HFFc6 (cell line): ENCODE results near the gene KIAA1191. TPM values are rescaled to one million over a fixed set of nuclear protein-coding genes. Genes with fewer than 3 reads are reported as not detected.

ENCODE experiments used
- DNase-seq: peaks from one replicate; pipeline ENCODE4 v3.0.0-alpha.2; 2018
- H3K27ac Mint-ChIP-seq: 2 replicates; pipeline ENCODE4 v1.8.0; 2020; ENCODE audit warnings: mild to moderate bottlenecking, mixed read lengths
- H3K27me3 Mint-ChIP-seq: 2 replicates; pipeline ENCODE4 v1.8.0; 2021; ENCODE audit warnings: mild to moderate bottlenecking, moderate library complexity, mixed read lengths; ENCODE audit not compliant: insufficient read depth
- H3K36me3 Mint-ChIP-seq: 2 replicates; pipeline ENCODE4 v1.8.0; 2021; ENCODE audit warnings: low read depth, mixed read lengths
- H3K4me1 Mint-ChIP-seq: 2 replicates; pipeline ENCODE4 v1.8.0; 2020; ENCODE audit warnings: low read depth, mixed read lengths
- H3K4me3 Mint-ChIP-seq: 2 replicates; pipeline ENCODE4 v1.8.0; 2020; ENCODE audit warnings: mild to moderate bottlenecking, moderate library complexity, mixed read lengths
- H3K9me3 Mint-ChIP-seq: 2 replicates; pipeline ENCODE4 v1.8.0; 2020; ENCODE audit warnings: mild to moderate bottlenecking, mixed read lengths
- total RNA-seq, 6 experiments: library from RNA; stranded (reverse); fragmentation: NEBNext Ultra II Directional; extraction: Animal tissue kit (Norgen Biotek cat#: 25700); gene quantifications; 2 replicates in 1 of 6; 3 replicates in 5 of 6; pipeline ENCODE4 v1.2.3, GENCODE V29; 2021
- TF ChIP-seq, protein P1 (sequence below): fragments of 200-600 bp; sonication (generic); IDR thresholded peaks from 2 replicates; pipeline ENCODE4 v1.5.0; 2021; ENCODE audit warnings: antibody characterized with exemption, mild to moderate bottlenecking

Gene KIAA1191
- total RNA-seq, 6 experiments from 2014 or later = 82.4 to 111 (median 95.6) TPM

DNA sequence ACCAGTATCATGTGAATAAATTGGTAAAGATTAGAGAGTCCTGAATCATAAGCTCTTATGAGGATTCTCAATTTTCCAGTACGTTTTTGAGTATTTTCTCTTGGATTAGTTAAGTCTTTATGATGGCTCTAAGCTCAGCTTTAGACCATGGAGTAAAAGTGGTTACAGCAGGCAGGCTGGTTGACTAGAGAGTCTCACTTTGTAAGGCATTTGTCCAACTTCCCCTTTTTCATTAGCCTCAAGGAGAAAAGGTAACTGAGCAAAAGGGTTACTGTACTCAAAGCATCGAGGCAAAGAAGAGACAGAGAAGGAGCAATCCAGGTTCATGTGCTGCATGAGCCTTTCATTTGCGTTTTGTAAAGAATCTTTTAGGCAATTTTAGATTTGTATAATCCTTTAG lies 18.3 kb upstream of the KIAA1191 start:
- TF ChIP-seq, protein P1, sequence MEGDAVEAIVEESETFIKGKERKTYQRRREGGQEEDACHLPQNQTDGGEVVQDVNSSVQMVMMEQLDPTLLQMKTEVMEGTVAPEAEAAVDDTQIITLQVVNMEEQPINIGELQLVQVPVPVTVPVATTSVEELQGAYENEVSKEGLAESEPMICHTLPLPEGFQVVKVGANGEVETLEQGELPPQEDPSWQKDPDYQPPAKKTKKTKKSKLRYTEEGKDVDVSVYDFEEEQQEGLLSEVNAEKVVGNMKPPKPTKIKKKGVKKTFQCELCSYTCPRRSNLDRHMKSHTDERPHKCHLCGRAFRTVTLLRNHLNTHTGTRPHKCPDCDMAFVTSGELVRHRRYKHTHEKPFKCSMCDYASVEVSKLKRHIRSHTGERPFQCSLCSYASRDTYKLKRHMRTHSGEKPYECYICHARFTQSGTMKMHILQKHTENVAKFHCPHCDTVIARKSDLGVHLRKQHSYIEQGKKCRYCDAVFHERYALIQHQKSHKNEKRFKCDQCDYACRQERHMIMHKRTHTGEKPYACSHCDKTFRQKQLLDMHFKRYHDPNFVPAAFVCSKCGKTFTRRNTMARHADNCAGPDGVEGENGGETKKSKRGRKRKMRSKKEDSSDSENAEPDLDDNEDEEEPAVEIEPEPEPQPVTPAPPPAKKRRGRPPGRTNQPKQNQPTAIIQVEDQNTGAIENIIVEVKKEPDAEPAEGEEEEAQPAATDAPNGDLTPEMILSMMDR = no peak
- no peaks in the 10 kb centered on the region; the same call in 1 of the 2 replicates for H3K27me3 Mint-ChIP-seq
- H3K36me3 Mint-ChIP-seq = peaks cover 18% of the 10 kb centered on the region
- no peaks in the 10 kb centered on the region for H3K9me3 Mint-ChIP-seq
- no peak overlapping the region for H3K27ac Mint-ChIP-seq
- no peak for DNase-seq
- H3K4me1 Mint-ChIP-seq = no peaks in the 10 kb centered on the region
- H3K4me3 Mint-ChIP-seq = no peak overlapping the region

DNA sequence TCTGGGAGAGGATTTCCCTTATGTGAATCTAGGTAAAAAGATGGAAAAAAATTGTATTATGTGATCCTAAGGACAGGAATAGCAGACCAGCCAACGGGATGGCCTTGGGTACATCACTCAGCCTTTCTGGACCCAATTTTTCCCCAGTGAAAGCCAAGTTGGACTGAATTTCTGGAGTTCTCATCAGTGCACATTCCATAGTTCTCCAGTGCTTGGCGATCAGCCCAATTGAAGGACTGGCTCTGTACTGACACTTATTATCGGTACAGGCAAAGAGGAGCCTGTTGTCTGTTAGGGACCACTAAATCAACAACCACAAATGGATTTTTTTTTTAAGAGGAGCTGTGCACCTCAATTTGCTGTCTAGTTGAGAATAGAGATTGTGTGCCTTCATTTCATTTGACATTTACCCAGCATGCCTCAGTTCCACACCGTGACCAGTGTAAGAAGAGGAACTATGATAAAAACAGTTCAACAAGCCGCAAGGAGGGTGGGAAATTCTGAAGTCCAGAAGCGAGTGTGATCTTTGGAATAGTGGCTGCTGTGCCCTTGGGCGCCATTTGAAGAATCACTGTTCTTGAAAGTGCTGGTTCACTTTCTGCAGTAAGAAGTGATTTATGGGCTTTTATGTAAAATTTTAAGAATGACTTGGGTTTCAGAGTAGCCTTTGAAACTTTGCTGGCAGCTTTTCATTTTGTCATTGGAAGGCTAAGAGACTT lies 11.7 kb upstream of the KIAA1191 start:
- Mint-ChIP-seq H3K36me3 (peaks cover 4% of the 10 kb centered on the region; the same call in 1 of the 2 replicates), H3K4me3 (no peak overlapping the region), H3K9me3 (no peaks in the 10 kb centered on the region), H3K27me3 (peaks cover 1% of the 10 kb centered on the region; the same call in 1 of the 2 replicates), H3K4me1 (no peaks in the 10 kb centered on the region), H3K27ac (no peak overlapping the region)
- TF ChIP-seq, protein P1 = no peak
- no peak for DNase-seq

DNA sequence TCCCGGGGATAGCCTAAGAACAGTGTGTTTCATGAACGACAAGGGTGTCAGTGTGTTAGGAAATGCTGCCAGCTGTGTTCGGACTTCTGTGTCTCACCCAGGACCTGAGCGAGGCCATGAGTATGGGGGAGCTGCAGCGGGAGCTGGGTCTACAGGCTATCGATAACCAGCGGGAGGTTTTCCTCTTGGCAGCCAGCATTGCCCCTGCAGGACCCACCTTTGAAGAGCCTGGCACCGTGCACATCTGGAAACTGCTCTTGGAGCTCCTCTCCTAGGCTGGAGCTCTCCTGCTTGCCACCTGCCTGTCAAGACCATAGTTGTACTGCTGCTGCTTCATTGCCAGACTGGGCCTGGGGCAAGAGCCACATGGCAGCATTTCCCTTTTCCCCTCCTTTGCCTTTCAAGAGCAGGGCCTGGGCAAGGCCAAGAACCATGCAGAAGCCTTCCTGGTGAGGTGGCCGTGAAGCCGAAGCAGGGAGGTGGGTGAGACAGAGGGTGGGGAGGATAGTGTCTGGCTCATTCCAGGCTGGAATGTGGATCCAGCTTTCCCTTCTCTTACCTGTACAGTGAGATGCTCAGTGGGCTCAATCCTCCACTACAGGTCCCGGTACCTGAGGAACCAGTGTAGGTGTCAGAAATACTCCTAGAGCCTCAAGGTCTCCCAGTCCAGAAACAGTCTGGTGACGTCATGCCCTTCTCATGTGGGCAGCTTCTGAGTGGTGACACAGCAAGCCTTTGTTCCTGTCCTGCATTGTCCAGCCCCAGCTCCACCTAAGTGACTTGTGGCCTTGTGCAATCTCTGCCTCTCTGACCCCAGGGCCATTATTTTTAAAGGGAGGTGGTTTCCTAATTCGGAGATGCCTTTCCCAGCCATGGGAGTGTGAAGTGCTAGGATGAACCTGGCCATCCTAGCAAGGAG lies 10.3 kb upstream of the KIAA1191 start:
- DNase-seq = no peak
- Mint-ChIP-seq H3K27ac (no peak overlapping the region), H3K4me3 (no peak overlapping the region), H3K4me1 (peaks cover 9% of the 10 kb centered on the region), H3K36me3 (peaks cover 14% of the 10 kb centered on the region), H3K9me3 (no peaks in the 10 kb centered on the region), H3K27me3 (peaks cover 3% of the 10 kb centered on the region)
- TF ChIP-seq, protein P1 = no peak

DNA sequence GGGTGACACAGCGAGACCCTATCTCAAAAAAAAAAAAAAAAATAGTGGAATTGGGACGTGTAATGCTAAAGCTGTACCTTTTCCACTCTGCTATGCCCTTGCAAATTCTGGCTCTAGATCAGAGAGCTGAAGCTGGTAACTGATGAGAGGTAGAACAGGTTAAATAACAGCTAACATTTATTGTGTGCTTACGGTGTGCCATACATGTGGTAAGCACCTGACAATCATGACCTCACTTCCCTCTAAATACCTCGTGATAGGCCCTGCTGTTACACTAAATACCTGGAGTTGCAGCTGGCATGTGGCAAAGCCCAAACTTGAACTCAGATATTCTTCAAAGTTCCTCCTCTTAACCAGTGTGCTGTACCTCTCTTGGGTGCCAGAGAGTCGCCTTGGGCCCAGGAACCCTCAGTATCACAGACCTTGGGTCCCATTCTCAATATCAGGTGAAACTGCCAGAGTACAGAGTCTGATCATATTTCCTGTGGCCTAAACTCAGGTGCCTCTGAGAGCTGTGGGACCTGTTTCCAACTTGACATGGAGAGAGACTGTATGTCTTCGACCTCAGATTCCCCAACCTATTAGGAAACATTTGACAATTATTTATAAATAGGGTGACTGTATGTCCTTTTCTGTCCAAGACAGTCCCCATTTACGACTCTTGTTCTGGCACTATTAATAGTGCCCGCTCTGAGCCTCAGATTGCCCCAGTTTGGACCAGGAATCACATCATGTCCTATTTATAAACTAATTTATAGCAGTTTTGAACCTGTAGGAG lies 8.6 kb upstream of the KIAA1191 start:
- Mint-ChIP-seq H3K4me1 (peaks cover 17% of the 10 kb centered on the region), H3K36me3 (peaks cover 9% of the 10 kb centered on the region), H3K4me3 (no peak overlapping the region), H3K27me3 (peaks cover 3% of the 10 kb centered on the region), H3K27ac (no peak overlapping the region), H3K9me3 (no peaks in the 10 kb centered on the region)
- TF ChIP-seq, protein P1 = no peak
- no peak for DNase-seq

DNA sequence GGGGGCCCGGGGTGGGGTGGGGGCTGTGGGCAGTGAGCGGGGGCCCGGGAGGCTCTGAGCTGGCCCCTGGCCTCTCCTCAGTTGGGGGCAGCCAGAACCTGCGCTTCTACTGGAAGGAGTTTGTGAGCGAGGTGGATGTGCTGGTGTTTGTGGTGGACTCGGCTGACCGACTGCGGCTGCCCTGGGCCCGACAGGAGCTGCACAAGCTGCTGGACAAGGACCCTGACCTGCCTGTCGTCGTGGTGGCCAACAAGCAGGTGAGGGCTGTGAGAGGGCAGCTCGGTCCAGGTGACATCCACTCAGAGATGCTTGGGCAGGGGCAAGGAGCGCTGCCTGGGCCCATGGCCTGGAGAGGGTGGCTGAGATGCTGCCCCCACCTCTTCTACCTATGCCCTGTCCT lies 7.2 kb upstream of the KIAA1191 start:
- H3K4me1 Mint-ChIP-seq = peaks cover 17% of the 10 kb centered on the region
- H3K36me3 Mint-ChIP-seq = peaks cover 9% of the 10 kb centered on the region
- no peaks in the 10 kb centered on the region for H3K9me3 Mint-ChIP-seq
- no peak overlapping the region for H3K4me3 Mint-ChIP-seq
- peaks cover 3% of the 10 kb centered on the region for H3K27me3 Mint-ChIP-seq
- TF ChIP-seq, protein P1 = no peak
- DNase-seq = no peak
- H3K27ac Mint-ChIP-seq = no peak overlapping the region
